ENCODE data around the gene GRAMD4.

- TF ChIP-seq, protein P1, sequence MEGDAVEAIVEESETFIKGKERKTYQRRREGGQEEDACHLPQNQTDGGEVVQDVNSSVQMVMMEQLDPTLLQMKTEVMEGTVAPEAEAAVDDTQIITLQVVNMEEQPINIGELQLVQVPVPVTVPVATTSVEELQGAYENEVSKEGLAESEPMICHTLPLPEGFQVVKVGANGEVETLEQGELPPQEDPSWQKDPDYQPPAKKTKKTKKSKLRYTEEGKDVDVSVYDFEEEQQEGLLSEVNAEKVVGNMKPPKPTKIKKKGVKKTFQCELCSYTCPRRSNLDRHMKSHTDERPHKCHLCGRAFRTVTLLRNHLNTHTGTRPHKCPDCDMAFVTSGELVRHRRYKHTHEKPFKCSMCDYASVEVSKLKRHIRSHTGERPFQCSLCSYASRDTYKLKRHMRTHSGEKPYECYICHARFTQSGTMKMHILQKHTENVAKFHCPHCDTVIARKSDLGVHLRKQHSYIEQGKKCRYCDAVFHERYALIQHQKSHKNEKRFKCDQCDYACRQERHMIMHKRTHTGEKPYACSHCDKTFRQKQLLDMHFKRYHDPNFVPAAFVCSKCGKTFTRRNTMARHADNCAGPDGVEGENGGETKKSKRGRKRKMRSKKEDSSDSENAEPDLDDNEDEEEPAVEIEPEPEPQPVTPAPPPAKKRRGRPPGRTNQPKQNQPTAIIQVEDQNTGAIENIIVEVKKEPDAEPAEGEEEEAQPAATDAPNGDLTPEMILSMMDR (IDR thresholded peaks at IDR 0.05 in 8 of 11, conservative IDR thresholded peaks at IDR 0.05 in 3 of 11): no peak
- TF ChIP-seq POLR2AphosphoS5 (IDR thresholded peaks at IDR 0.05): peak in 1 of 3 donors; percentile 27
- no peak for TF ChIP-seq POLR2A (IDR thresholded peaks at IDR 0.05)
Observed at GRCh38 chr22:46622081-46622521, 1.9 kb downstream of the GRAMD4 start.
